Gastrocnemius medialis (tissue), 4 donors: ENCODE results near the gene CCDC150. TPM values are rescaled to one million over a fixed set of nuclear protein-coding genes. Genes with fewer than 3 reads are reported as not detected.

ENCODE experiments used
- ATAC-seq, 2 donors: fragments of 150-250 bp; one replicate each; pipeline ENCODE4 v1.9.1; 2016
- DNase-seq, 2 donors: peaks; one replicate each; pipeline ENCODE4 v3.0.0-alpha.2; 2019
- H3K27ac ChIP-seq, 4 donors: fragments of 200-600 bp; sonication (generic); 1 replicate in 1 of 4; 2 replicates in 3 of 4; pipeline ENCODE4 v1.5.1; 2016 to 2018; ENCODE audit warnings: mild to moderate bottlenecking in 2 of 4, moderate library complexity in 1 of 4
- H3K27me3 ChIP-seq, 3 donors: fragments of 200-600 bp; sonication (generic) in 2 of 3; 1 replicate in 1 of 3; 2 replicates in 2 of 3; pipeline versions ENCODE4 v1.5.1 to v1.6.0; 2016 to 2019; ENCODE audit warnings: mild to moderate bottlenecking in 1 of 3, moderate library complexity in 1 of 3
- H3K36me3 ChIP-seq, 2 donors: fragments of 200-600 bp; sonication (generic) in 1 of 2; one replicate each; pipeline ENCODE4 v1.5.1; 2017 to 2018
- H3K4me1 ChIP-seq, 2 donors: fragments of 200-600 bp; sonication (generic) in 1 of 2; one replicate each; pipeline ENCODE4 v1.5.1; 2016 to 2017; ENCODE audit warnings: mild to moderate bottlenecking in 2 of 2
- H3K4me3 ChIP-seq, 4 donors: fragments of 200-600 bp; sonication (generic) in 3 of 4; 1 replicate in 1 of 4; 2 replicates in 3 of 4; pipeline ENCODE4 v1.5.1; 2016 to 2019; ENCODE audit warnings: mild to moderate bottlenecking in 2 of 4
- H3K9me3 ChIP-seq, 3 donors: fragments of 200-600 bp; sonication (generic) in 2 of 3; 1 replicate in 1 of 3; 2 replicates in 2 of 3; pipeline ENCODE4 v1.5.1; 2016 to 2019
- CTCF ChIP-seq, 5 experiments: fragments of 450-650 bp in 3 of 5; fragments of 200-600 bp in 2 of 5; sonication (generic) in 2 of 5; IDR thresholded peaks in 4 of 5; conservative IDR thresholded peaks in 1 of 5; 1 replicate in 4 of 5; 2 replicates in 1 of 5; pipeline ENCODE4 v1.5.1; 2016 to 2019; ENCODE audit warnings: antibody characterized with exemption in 5 of 5, mild to moderate bottlenecking in 3 of 5, moderate library complexity in 3 of 5
- POLR2A ChIP-seq, 2 donors: fragments of 450-650 bp; IDR thresholded peaks; one replicate each; pipeline ENCODE4 v1.6.1; 2017; ENCODE audit warnings: antibody characterized with exemption in 2 of 2, mild to moderate bottlenecking in 2 of 2, moderate library complexity in 2 of 2
- in situ Hi-C, 4 donors: fragments of 200-750 bp; cut with MboI; loops; one replicate each; pipeline versions ENCODE4 v1.15.0 to v1.8.0; 2017; ENCODE audit warnings: low sequenced_read_pairs in 4 of 4
- intact Hi-C: fragments of 100-400 bp; cut with DNase I; formaldehyde crosslinking; loops from one replicate; pipeline ENCODE4 v1.15.1; 2023; ENCODE audit warnings: low total_unique reads
- total RNA-seq, 4 donors: library from RNA; depleted of rRNA; stranded (reverse); fragments of >200 nt; gene quantifications; one replicate each; pipeline versions ENCODE4 v1.1.0 to v1.2.3, GENCODE V29; 2016

CCDC150 gene
- total RNA-seq, 4 donors from 2014 or later, result 0.31 to 0.83 TPM; not detected in 2

GRCh38 chr2:196737046-196737445 lies 97.5 kb downstream of the CCDC150 start:
- Histone ChIP-seq H3K27ac (no peak overlapping the region), H3K36me3 (no peaks in the 10 kb centered on the region), H3K9me3 (peaks cover 0 to 8% (median 0%) of the 10 kb centered on the region in 3 donors), H3K4me1 (no peaks in the 10 kb centered on the region), H3K4me3 (no peak overlapping the region), H3K27me3 (no peaks in the 10 kb centered on the region)
- DNase-seq, result no peak
- TF ChIP-seq POLR2A (IDR thresholded peaks at IDR 0.05) (no peak), CTCF (IDR thresholded peaks at IDR 0.05 in 4 of 5, conservative IDR thresholded peaks at IDR 0.05 in 1 of 5) (no peak)
- intact Hi-C loops (no loop called here), in situ Hi-C loops (no loop called here)
- ATAC-seq, result no peak

GRCh38 chr2:196739031-196739430 lies 99.5 kb downstream of the CCDC150 start:
- H3K27ac ChIP-seq, result no peak overlapping the region
- intact Hi-C loops (no loop called here), in situ Hi-C loops (no loop called here)
- no peaks in the 10 kb centered on the region for H3K36me3 ChIP-seq
- ATAC-seq (no peak), DNase-seq (no peak)
- no peaks in the 10 kb centered on the region for H3K4me1 ChIP-seq
- H3K4me3 ChIP-seq, result no peak overlapping the region
- peaks cover 0 to 8% (median 0%) of the 10 kb centered on the region in 3 donors for H3K9me3 ChIP-seq
- H3K27me3 ChIP-seq, result no peaks in the 10 kb centered on the region
- TF ChIP-seq CTCF (IDR thresholded peaks at IDR 0.05 in 4 of 5, conservative IDR thresholded peaks at IDR 0.05 in 1 of 5), result no peak
- TF ChIP-seq POLR2A (IDR thresholded peaks at IDR 0.05), result no peak

- Histone ChIP-seq H3K27me3 (no peaks in the 10 kb centered on the region), H3K4me1 (no peaks in the 10 kb centered on the region), H3K9me3 (peaks cover 0 to 8% (median 0%) of the 10 kb centered on the region in 3 donors), H3K36me3 (no peaks in the 10 kb centered on the region), H3K27ac (no peak overlapping the region), H3K4me3 (no peak overlapping the region)
- DNase-seq (no peak), ATAC-seq (no peak)
- intact Hi-C loops, result no loop called here
- TF ChIP-seq POLR2A (IDR thresholded peaks at IDR 0.05), result no peak
- no peak for TF ChIP-seq CTCF (IDR thresholded peaks at IDR 0.05 in 4 of 5, conservative IDR thresholded peaks at IDR 0.05 in 1 of 5)
- in situ Hi-C loops, result no loop called here
These were observed 102.7 kb downstream of the CCDC150 start for GRCh38 chr2:196742216-196742615.

GRCh38 chr2:196742685-196743084 lies 103.2 kb downstream of the CCDC150 start:
- no peak for ATAC-seq
- intact Hi-C loops, result no loop called here
- TF ChIP-seq CTCF (IDR thresholded peaks at IDR 0.05 in 4 of 5, conservative IDR thresholded peaks at IDR 0.05 in 1 of 5), result no peak
- no peak for TF ChIP-seq POLR2A (IDR thresholded peaks at IDR 0.05)

GRCh38 chr2:196743165-196743564 lies 103.7 kb downstream of the CCDC150 start:
- no peaks in the 10 kb centered on the region for H3K27me3 ChIP-seq
- intact Hi-C loops (no loop called here), in situ Hi-C loops (no loop called here)
- TF ChIP-seq POLR2A (IDR thresholded peaks at IDR 0.05), result no peak
- no peak for TF ChIP-seq CTCF (IDR thresholded peaks at IDR 0.05 in 4 of 5, conservative IDR thresholded peaks at IDR 0.05 in 1 of 5)
- no peaks in the 10 kb centered on the region for H3K4me1 ChIP-seq
- no peak overlapping the region for H3K4me3 ChIP-seq
- DNase-seq (no peak), ATAC-seq (no peak)
- H3K27ac ChIP-seq, result no peak overlapping the region
- H3K9me3 ChIP-seq, result peaks cover 0 to 7% (median 0%) of the 10 kb centered on the region in 3 donors
- H3K36me3 ChIP-seq, result no peaks in the 10 kb centered on the region

More at GRCh38 chr2:196742685-196743084, 103.2 kb downstream of the CCDC150 start:
- no peaks in the 10 kb centered on the region for H3K36me3 ChIP-seq
- H3K27ac ChIP-seq, result no peak overlapping the region
- no peak for DNase-seq
- in situ Hi-C loops, result no loop called here
- H3K4me1 ChIP-seq, result no peaks in the 10 kb centered on the region
- peaks cover 0 to 8% (median 0%) of the 10 kb centered on the region in 3 donors for H3K9me3 ChIP-seq
- H3K27me3 ChIP-seq, result no peaks in the 10 kb centered on the region
- H3K4me3 ChIP-seq, result no peak overlapping the region
